Body of pancreas (tissue), 4 donors: ENCODE measurements around the gene TRPM2. TPM values are rescaled to one million over a fixed set of nuclear protein-coding genes. Genes with fewer than 3 reads are reported as not detected.

ENCODE experiments used
- ATAC-seq: fragments of 150-250 bp; one replicate; pipeline ENCODE4 v1.9.1; 2016
- DNase-seq, 4 donors: peaks; one replicate each; pipeline ENCODE4 v3.0.0-alpha.2; 2019
- H3K27ac ChIP-seq, 4 donors: fragments of 200-600 bp; sonication (generic); 1 replicate in 3 of 4; 2 replicates in 1 of 4; pipeline versions ENCODE4 v1.5.1 to v1.6.1; 2016 to 2019; ENCODE audit warnings: mild to moderate bottlenecking in 1 of 4, mixed read lengths in 1 of 4, moderate library complexity in 1 of 4
- H3K27me3 ChIP-seq, 2 donors: fragments of 200-600 bp; sonication (generic); one replicate each; pipeline ENCODE4 v1.6.0; 2016; ENCODE audit warnings: mild to moderate bottlenecking in 1 of 2
- H3K36me3 ChIP-seq, 2 donors: fragments of 200-600 bp; sonication (generic); replicated peaks in 1 of 2; 2 replicates each; pipeline ENCODE4 v1.5.1; 2016; ENCODE audit warnings: low read depth in 2 of 2; ENCODE audit not compliant: insufficient read depth in 1 of 2
- H3K4me1 ChIP-seq: fragments of 200-600 bp; sonication (generic); one replicate; pipeline ENCODE4 v1.6.0; 2016
- H3K4me3 ChIP-seq, 2 donors: fragments of 200-600 bp; sonication (generic); 1 replicate in 1 of 2; 2 replicates in 1 of 2; pipeline ENCODE4 v1.5.1; 2016 to 2019
- H3K9me3 ChIP-seq, 3 donors: fragments of 200-600 bp; sonication (generic); 1 replicate in 2 of 3; 2 replicates in 1 of 3; pipeline ENCODE4 v1.5.1; 2016
- CTCF ChIP-seq, 7 experiments: fragments of 450-650 bp in 4 of 7; fragments of 200-600 bp in 3 of 7; sonication (generic) in 3 of 7; IDR thresholded peaks; one replicate each; pipeline ENCODE4 v1.5.1; 2016 to 2019; ENCODE audit warnings: antibody characterized with exemption in 7 of 7
- POLR2A ChIP-seq, 3 donors: fragments of 450-650 bp; IDR thresholded peaks; one replicate each; pipeline ENCODE4 v1.6.1; 2016; ENCODE audit warnings: antibody characterized with exemption in 3 of 3, mild to moderate bottlenecking in 2 of 3
- WGBS, 2 donors: methylation state at CpG; one replicate each; pipeline ENCODE4 v1.1.5; 2017; 5-methylcytosine and 5-hydroxymethylcytosine counted together
- intact Hi-C: fragments of 100-400 bp; cut with DNase I; formaldehyde crosslinking; loops from one replicate; pipeline ENCODE4 v1.15.1; 2023
- total RNA-seq, 2 donors: library from RNA; depleted of rRNA; stranded (reverse); fragments of >200 nt; gene quantifications; one replicate each; pipeline ENCODE4 v1.1.0, GENCODE V29; 2016

TRPM2 gene
- total RNA-seq, 2 donors from 2014 or later, result 2.1 to 2.3 TPM

DNA sequence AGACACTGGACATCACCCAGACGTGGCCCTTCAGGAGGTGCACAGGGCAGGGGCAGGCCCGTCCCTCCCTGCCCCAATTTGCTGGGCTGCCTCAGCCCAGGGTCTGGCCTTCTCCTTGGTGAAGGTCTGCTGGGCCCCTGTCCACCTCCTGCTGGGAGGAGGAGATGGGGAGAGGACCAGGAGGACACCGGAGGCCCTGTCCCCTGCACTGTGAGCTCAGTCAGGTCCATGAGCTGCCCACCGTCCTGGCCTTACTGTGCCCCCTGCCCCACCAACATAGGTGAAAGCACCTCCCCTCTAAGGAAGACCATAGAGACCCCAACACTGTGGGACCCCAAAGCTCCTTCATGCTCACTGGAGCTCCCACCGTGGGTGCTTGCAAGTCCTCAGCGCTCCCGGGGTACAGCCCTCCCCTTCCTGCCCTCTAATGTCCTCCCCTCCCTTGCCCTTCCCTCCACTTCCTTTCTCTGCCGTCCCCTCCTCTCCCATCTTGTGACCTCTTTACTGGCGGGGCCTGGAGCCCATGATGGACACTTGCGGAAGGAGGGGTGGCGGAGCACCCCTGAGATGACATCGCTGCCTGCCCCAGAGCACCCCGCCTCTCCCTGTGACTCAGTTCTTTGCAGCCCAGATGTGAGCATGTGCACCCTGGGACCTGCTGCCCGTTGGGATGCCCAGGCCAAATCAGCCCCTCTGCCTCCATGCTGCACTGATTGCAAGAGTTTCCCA lies 106.5 kb downstream of the TRPM2 start:
- no peaks in the 10 kb centered on the region for H3K36me3 ChIP-seq
- intact Hi-C loops, result no loop called here
- H3K27me3 ChIP-seq, result no peaks in the 10 kb centered on the region
- WGBS, 2 donors, result 75 to 80% methylated on average over 11 to 14 of the region's 14 CpGs
- H3K27ac ChIP-seq, result no peak overlapping the region
- H3K4me3 ChIP-seq, result no peak overlapping the region
- peaks cover 9% of the 10 kb centered on the region for H3K4me1 ChIP-seq
- no peaks in the 10 kb centered on the region for H3K9me3 ChIP-seq
- no peak for TF ChIP-seq CTCF (IDR thresholded peaks at IDR 0.05)
- TF ChIP-seq POLR2A (IDR thresholded peaks at IDR 0.05), result no peak
- no peak for DNase-seq
- no peak for ATAC-seq

DNA sequence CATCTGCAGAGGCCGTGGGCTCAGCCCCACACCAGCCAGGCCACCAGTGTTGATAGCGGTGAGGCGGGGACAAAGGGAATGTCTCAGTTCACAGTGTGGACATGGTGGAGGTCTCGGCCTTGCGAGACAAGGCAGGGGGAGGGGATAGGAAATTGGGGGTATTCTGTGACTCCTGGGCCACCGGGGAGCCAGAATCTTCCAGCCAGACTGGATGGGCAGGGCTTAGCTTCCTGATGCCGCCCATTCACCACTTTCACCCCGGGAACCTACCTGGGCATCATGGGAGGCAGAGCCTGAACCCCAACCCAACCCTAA lies 107.0 kb downstream of the TRPM2 start:
- no peak for ATAC-seq
- TF ChIP-seq CTCF (IDR thresholded peaks at IDR 0.05) (no peak), POLR2A (IDR thresholded peaks at IDR 0.05) (no peak)
- DNase-seq, result no peak
- H3K36me3 ChIP-seq, result no peaks in the 10 kb centered on the region
- WGBS, 2 donors, result 84 to 94% methylated on average over 8 of the region's 8 CpGs
- no peaks in the 10 kb centered on the region for H3K27me3 ChIP-seq
- H3K4me1 ChIP-seq, result peaks cover 9% of the 10 kb centered on the region
- no peaks in the 10 kb centered on the region for H3K9me3 ChIP-seq
- H3K4me3 ChIP-seq, result no peak overlapping the region
- H3K27ac ChIP-seq, result no peak overlapping the region
- intact Hi-C loops, result no loop called here

GRCh38 chr21:44461005-44461404 lies 107.6 kb downstream of the TRPM2 start:
- Histone ChIP-seq H3K36me3 (no peaks in the 10 kb centered on the region), H3K27ac (no peak overlapping the region), H3K4me3 (no peak overlapping the region), H3K9me3 (no peaks in the 10 kb centered on the region), H3K4me1 (peaks cover 5% of the 10 kb centered on the region), H3K27me3 (no peaks in the 10 kb centered on the region)
- intact Hi-C loops, result no loop called here
- no peak for ATAC-seq
- DNase-seq, result no peak
- no peak for TF ChIP-seq CTCF (IDR thresholded peaks at IDR 0.05)
- no peak for TF ChIP-seq POLR2A (IDR thresholded peaks at IDR 0.05)
- 94 to 100% methylated on average over 1 to 7 of the region's 8 CpGs for WGBS, 2 donors

- WGBS, 2 donors, result 76 to 93% methylated on average over 5 to 15 of the region's 15 CpGs
- H3K36me3 ChIP-seq, result no peaks in the 10 kb centered on the region
- H3K4me1 ChIP-seq, result no peaks in the 10 kb centered on the region
- H3K4me3 ChIP-seq, result no peak overlapping the region
- intact Hi-C loops, result no loop called here
- no peaks in the 10 kb centered on the region for H3K9me3 ChIP-seq
- no peak for ATAC-seq
- H3K27me3 ChIP-seq, result no peaks in the 10 kb centered on the region
- peak in 2 of 7 experiments; percentile 7 to 12 for TF ChIP-seq CTCF (IDR thresholded peaks at IDR 0.05)
- TF ChIP-seq POLR2A (IDR thresholded peaks at IDR 0.05), result no peak
- no peak for DNase-seq
- no peak overlapping the region for H3K27ac ChIP-seq
These were observed 108.1 kb downstream of the TRPM2 start for GRCh38 chr21:44461464-44462001.
